Esophagus (tissue), 2 donors: ENCODE data around the gene IGFBP2. TPM values are rescaled to one million over a fixed set of nuclear protein-coding genes. Genes with fewer than 3 reads are reported as not detected.
A peak's percentile ranks its signal among the peaks of the same experiment; 100 is the strongest.

ENCODE experiments used
- H3K27ac ChIP-seq, 2 donors: one replicate each; pipeline ENCODE4 v1.5.1; 2013; ENCODE audit warnings: low read depth in 2 of 2, mild to moderate bottlenecking in 2 of 2, inconsistent platforms in 1 of 2, low read length in 1 of 2, moderate library complexity in 1 of 2
- H3K27me3 ChIP-seq, 2 donors: one replicate each; pipeline ENCODE4 v1.6.1; 2013; ENCODE audit warnings: low read length in 2 of 2, control low read depth in 1 of 2, mild to moderate bottlenecking in 1 of 2; ENCODE audit not compliant: insufficient read depth in 2 of 2, control insufficient read depth in 1 of 2
- H3K36me3 ChIP-seq, 2 donors: one replicate each; pipeline ENCODE4 v1.6.1; 2013; ENCODE audit warnings: low read length in 1 of 2; ENCODE audit not compliant: control insufficient read depth in 2 of 2, insufficient read depth in 2 of 2
- H3K4me1 ChIP-seq, 2 donors: one replicate each; pipeline ENCODE4 v1.6.1; 2013; ENCODE audit warnings: low read length in 1 of 2; ENCODE audit not compliant: control insufficient read depth in 2 of 2, insufficient read depth in 2 of 2
- H3K4me3 ChIP-seq, 2 donors: one replicate each; pipeline ENCODE4 v1.5.1; 2013; ENCODE audit warnings: low read length in 2 of 2, mild to moderate bottlenecking in 2 of 2, low read depth in 1 of 2, moderate library complexity in 1 of 2
- H3K9me3 ChIP-seq, 2 donors: one replicate each; pipeline ENCODE4 v1.6.1; 2013; ENCODE audit warnings: mild to moderate bottlenecking in 2 of 2, low read depth in 1 of 2, low read length in 1 of 2, moderate library complexity in 1 of 2; ENCODE audit not compliant: control insufficient read depth in 2 of 2, insufficient read depth in 1 of 2
- WGBS, 2 donors: extraction: QIAGEN DNeasy Blood & Tissue Kit; methylation state at CpG; one replicate each; pipeline ENCODE4 v1.1.7; 2013; 5-methylcytosine and 5-hydroxymethylcytosine counted together
- polyA plus RNA-seq, 2 donors: library from polyadenylated mRNA; stranded (reverse); fragments of 200-250 nt; gene quantifications; one replicate each; pipeline ENCODE4 v1.2.3, GENCODE V29; 2013
- donor health status: healthy with polysubstance abuse.
- donor health status: Bipolar disorder and iron deficiency.

Gene IGFBP2
- polyA plus RNA-seq, 2 donors = 93.6 to 138 TPM

DNA sequence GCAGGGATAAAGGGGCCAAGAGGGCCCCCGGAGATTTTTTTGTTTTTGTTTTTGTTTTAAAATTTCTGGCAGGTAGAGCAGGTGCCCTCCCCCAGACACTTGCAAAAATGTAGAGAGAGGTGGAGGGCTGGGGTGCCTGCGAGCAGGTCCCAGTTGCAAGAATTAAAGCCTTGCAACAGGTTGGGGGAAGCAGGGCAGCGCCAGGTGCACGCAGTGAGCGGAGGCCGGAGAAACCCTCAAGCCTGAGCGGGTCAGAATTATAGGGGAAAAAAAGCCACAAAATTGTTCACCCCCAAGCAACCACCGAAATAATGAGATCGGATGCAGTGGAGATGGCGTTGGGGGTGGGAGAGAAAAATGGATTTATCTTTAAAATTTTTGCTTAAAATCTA is 61.6 kb downstream of the IGFBP2 start:
- H3K9me3 ChIP-seq = no peaks in the 10 kb centered on the region
- peak overlapping the region; percentile 65 to 79 for H3K27ac ChIP-seq
- peaks cover 0 to 4% of the 10 kb centered on the region in 2 donors for H3K4me1 ChIP-seq
- WGBS, 2 donors = 5 to 7% methylated on average over 10 of the region's 10 CpGs
- no peaks in the 10 kb centered on the region for H3K27me3 ChIP-seq
- H3K4me3 ChIP-seq = peak overlapping the region; percentile 49 to 62
- no peaks in the 10 kb centered on the region for H3K36me3 ChIP-seq

GRCh38 chr2:216695401-216695821 is 62.2 kb downstream of the IGFBP2 start, which contains the start of gene IGFBP5:
Gene IGFBP5, minus strand, starts transcription at chr2:216695549. Its CDS starts 774 bp downstream, at chr2:216694775.
- H3K4me3 ChIP-seq = peak within 1 kb of the TSS; percentile 49 to 62
- H3K9me3 ChIP-seq = no peaks in the 10 kb centered on the region
- H3K36me3 ChIP-seq = no peaks in the 10 kb centered on the region
- H3K27ac ChIP-seq = peak within 1 kb of the TSS; percentile 76 to 79
- no peaks in the 10 kb centered on the region for H3K27me3 ChIP-seq
- peaks cover 0 to 4% of the 10 kb centered on the region in 2 donors for H3K4me1 ChIP-seq
- 11 to 19% methylated on average over 14 to 15 of the region's 16 CpGs for WGBS, 2 donors

DNA sequence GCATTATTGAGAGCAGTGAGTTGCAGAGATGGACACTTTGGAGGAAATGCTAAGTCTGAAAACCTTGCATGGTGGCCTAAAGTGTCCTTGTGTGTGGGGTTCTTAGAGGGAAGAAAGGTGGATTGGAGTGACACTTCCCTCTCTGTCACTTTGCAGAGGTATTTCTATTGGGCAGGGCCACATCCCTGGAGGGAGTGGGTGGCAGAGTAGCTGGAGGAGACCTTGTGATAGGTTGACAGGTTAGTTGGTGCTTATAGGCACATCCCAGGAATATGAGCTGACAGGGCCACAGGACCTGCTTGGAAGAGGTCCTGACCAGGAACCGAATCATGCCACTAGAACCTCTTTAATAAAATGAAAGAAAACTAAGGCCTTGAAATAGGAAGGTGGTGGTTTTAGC is 63.1 kb downstream of the IGFBP2 start:
- Histone ChIP-seq H3K36me3 (no peaks in the 10 kb centered on the region), H3K27ac (peak overlapping the region in 1 of 2 donors; percentile 39), H3K27me3 (no peaks in the 10 kb centered on the region), H3K4me1 (peaks cover 0 to 4% of the 10 kb centered on the region in 2 donors), H3K4me3 (no peak overlapping the region), H3K9me3 (no peaks in the 10 kb centered on the region)
- 70 to 73% methylated on average over 1 of the region's 1 CpG for WGBS, 2 donors

DNA sequence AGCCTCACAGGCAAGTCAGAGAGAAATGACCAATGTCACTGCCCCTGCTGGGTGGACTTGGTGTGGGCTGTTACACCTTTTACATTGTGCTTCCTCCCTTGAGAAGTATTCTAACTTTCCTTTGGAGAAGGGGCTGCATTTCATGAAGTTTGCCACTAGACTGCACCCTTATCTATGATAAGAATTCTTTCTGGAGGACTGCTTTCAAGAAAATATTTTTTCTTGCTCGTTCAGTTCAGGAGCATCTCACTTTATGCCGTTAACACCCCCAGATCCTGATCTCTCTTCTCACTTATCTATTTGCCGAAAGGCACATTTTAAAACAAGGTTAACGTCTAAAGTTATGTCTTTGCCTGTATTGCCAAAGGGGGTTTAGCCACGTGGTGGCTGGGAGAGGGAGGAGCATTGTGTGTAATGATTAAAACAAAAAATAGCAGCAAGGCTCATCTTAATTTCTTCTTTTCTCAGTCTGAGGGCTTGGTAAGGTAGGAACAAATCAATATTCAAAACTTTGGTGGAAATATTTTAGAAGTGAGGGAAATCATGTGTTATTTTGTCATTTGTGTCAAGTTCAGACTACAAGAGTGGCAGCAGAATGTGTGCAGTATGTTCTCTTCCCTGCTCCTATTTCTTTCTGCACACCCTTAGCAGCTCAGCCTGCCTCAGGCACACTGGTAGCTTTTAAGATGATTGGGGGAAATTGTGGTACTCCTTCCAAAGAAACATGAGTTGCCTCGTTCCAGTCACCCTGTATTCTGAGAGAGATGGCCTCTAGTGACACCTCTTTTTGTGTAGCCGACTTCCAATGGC is 63.7 kb downstream of the IGFBP2 start:
- no peaks in the 10 kb centered on the region for H3K27me3 ChIP-seq
- no peak overlapping the region for H3K4me3 ChIP-seq
- H3K27ac ChIP-seq = peak overlapping the region in 1 of 2 donors; percentile 39
- 26 to 30% methylated on average over 7 of the region's 7 CpGs for WGBS, 2 donors
- no peaks in the 10 kb centered on the region for H3K9me3 ChIP-seq
- H3K4me1 ChIP-seq = peaks cover 0 to 4% of the 10 kb centered on the region in 2 donors
- H3K36me3 ChIP-seq = no peaks in the 10 kb centered on the region

GRCh38 chr2:216698293-216698692 is 65.1 kb downstream of the IGFBP2 start:
- 41 to 59% methylated on average over 6 of the region's 6 CpGs for WGBS, 2 donors
- no peaks in the 10 kb centered on the region for H3K36me3 ChIP-seq
- no peak overlapping the region for H3K4me3 ChIP-seq
- no peaks in the 10 kb centered on the region for H3K9me3 ChIP-seq
- H3K4me1 ChIP-seq = peaks cover 0 to 4% of the 10 kb centered on the region in 2 donors
- no peaks in the 10 kb centered on the region for H3K27me3 ChIP-seq
- H3K27ac ChIP-seq = no peak overlapping the region

DNA sequence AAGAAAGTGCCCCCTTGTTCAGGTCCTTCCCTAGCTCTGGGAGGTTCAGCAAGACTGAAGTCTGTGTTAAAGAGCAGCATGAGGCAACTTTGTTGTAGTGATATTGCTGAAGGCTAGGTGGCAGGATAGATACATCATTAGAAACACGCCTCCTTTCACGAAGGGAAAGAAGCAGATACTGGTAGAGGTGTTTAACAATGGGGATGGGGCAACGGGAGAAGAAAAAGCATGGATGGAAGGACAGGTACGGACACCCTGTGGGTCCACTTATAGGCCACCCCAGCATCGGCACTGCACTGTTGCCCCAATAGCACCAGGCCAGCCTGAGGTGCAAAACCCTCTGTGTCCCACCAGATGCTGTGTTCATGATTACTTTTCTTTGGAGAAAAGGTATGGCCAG is 65.7 kb downstream of the IGFBP2 start:
- Histone ChIP-seq H3K27ac (no peak overlapping the region), H3K4me1 (peaks cover 0 to 4% of the 10 kb centered on the region in 2 donors), H3K27me3 (no peaks in the 10 kb centered on the region), H3K9me3 (no peaks in the 10 kb centered on the region), H3K36me3 (no peaks in the 10 kb centered on the region), H3K4me3 (no peak overlapping the region)
- whole genome bisulfite sequencing, 2 donors = 15 to 16% methylated on average over 5 of the region's 5 CpGs

- Histone ChIP-seq H3K4me1 (no peaks in the 10 kb centered on the region), H3K4me3 (no peak overlapping the region), H3K27me3 (no peaks in the 10 kb centered on the region), H3K36me3 (no peaks in the 10 kb centered on the region), H3K9me3 (no peaks in the 10 kb centered on the region), H3K27ac (peak overlapping the region; percentile 36 to 57)
- 27 to 30% methylated on average over 7 of the region's 7 CpGs for WGBS, 2 donors
Measured at GRCh38 chr2:216700088-216700567, 66.9 kb downstream of the IGFBP2 start.

DNA sequence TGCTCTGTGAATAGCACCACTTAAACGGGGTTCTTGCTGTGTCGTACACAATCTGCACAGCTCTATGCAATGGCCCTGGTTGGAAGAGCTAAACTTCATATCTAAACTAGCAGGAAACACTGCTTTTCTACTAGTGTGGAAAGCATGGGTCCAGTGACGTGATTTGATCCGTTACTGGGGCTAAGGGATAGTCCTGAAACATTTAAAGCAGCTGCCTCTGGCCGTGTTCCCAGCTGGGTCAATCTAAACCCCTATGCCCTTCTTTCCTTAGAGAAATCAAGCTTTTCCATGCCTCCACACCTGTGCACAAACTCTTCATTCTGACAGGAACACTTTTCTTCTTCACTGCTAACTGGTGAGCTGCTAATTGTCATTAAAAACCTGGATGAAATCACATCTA is 67.6 kb downstream of the IGFBP2 start:
- WGBS, 2 donors = 39 to 46% methylated on average over 5 of the region's 5 CpGs

DNA sequence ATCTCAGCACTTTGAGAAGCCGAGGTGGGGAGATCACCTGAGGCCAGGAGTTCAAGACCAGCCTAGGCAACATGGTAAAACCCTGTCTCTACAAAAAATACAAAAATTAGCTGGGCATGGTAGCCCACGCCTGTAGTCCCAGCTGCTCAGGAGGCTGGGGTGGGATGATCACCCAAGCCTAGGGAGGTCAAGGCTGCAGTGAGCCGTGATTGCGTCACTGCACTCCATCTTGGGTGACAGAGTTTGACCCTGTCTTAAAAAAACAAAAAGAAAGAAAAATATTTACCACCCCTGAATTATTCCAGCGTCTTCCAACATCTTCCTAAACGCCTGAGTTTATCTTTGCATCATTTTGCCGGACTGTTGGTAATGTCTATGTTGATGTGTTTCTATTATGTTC is 68.3 kb downstream of the IGFBP2 start:
- Histone ChIP-seq H3K4me1 (no peaks in the 10 kb centered on the region), H3K27ac (no peak overlapping the region), H3K27me3 (no peaks in the 10 kb centered on the region), H3K9me3 (no peaks in the 10 kb centered on the region), H3K4me3 (no peak overlapping the region), H3K36me3 (no peaks in the 10 kb centered on the region)
- WGBS, 2 donors = 90 to 94% methylated on average over 7 of the region's 7 CpGs

More for the DNA sequence above, 67.6 kb downstream of the IGFBP2 start:
- Histone ChIP-seq H3K27me3 (no peaks in the 10 kb centered on the region), H3K27ac (peak overlapping the region in 1 of 2 donors; percentile 57), H3K4me1 (no peaks in the 10 kb centered on the region), H3K9me3 (no peaks in the 10 kb centered on the region), H3K36me3 (no peaks in the 10 kb centered on the region), H3K4me3 (no peak overlapping the region)

DNA sequence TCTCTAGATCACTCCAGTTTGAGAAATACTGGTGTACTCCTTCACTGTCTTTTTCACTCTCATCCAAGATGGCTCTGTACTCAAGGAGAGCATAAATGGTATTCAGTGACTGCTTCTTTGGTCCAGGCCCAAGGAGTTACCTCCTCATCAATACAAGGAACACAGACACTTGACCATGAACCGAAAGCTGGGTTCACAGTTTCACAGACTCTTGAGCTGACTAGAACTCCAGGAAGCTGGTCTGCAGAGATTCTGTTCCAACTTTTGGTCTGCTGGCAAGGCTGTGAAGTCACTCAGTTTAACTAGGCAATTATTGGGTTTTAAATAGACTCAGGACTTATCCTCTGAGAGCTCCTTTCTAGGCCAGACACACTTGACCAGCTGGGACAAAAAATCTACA is 69.5 kb downstream of the IGFBP2 start:
- Histone ChIP-seq H3K9me3 (no peaks in the 10 kb centered on the region), H3K36me3 (no peaks in the 10 kb centered on the region), H3K4me1 (no peaks in the 10 kb centered on the region), H3K27me3 (no peaks in the 10 kb centered on the region), H3K27ac (no peak overlapping the region), H3K4me3 (no peak overlapping the region)
- 72 to 82% methylated on average over 1 of the region's 1 CpG for WGBS, 2 donors
